ENCODE results near the gene PHKG1.
"Not testable (repeated sequence)": the region's sequence is repeated elsewhere in the genome, so short reads cannot be mapped to it uniquely, and the experiment has no call there.

PHKG1 gene

GRCh38 chr7:56063500-56063881, 29.3 kb downstream of the PHKG1 start:
- no peaks in the 10 kb centered on the region for H3K9me3 Mint-ChIP-seq
- H3K27me3 Mint-ChIP-seq, result no peaks in the 10 kb centered on the region
- peak overlapping the region; percentile 93 for H3K4me3 Mint-ChIP-seq
- peak overlapping the region; percentile 97 for H3K27ac Mint-ChIP-seq
- H3K4me1 Mint-ChIP-seq, result peaks cover 36% of the 10 kb centered on the region
- peaks cover 23% of the 10 kb centered on the region for H3K36me3 Mint-ChIP-seq

GRCh38 chr7:56062382-56062781, 30.4 kb downstream of the PHKG1 start:
- Mint-ChIP-seq H3K27me3 (no peaks in the 10 kb centered on the region), H3K4me1 (peaks cover 36% of the 10 kb centered on the region), H3K4me3 (peak overlapping the region; percentile 51)

GRCh38 chr7:56053993-56054392, 38.8 kb downstream of the PHKG1 start:
- Mint-ChIP-seq H3K36me3 (peaks cover 15% of the 10 kb centered on the region), H3K9me3 (no peaks in the 10 kb centered on the region), H3K4me3 (peak overlapping the region; percentile 68), H3K4me1 (peaks cover 39% of the 10 kb centered on the region), H3K27ac (peak overlapping the region; percentile 76), H3K27me3 (no peaks in the 10 kb centered on the region)

More at GRCh38 chr7:56062382-56062781, 30.4 kb downstream of the PHKG1 start:
- Mint-ChIP-seq H3K27ac (peak overlapping the region; percentile 89), H3K36me3 (peaks cover 28% of the 10 kb centered on the region), H3K9me3 (no peaks in the 10 kb centered on the region)

GRCh38 chr7:56053379-56053778, 39.4 kb downstream of the PHKG1 start:
- H3K9me3 Mint-ChIP-seq, result no peaks in the 10 kb centered on the region
- H3K27me3 Mint-ChIP-seq, result no peaks in the 10 kb centered on the region
- H3K4me1 Mint-ChIP-seq, result peaks cover 41% of the 10 kb centered on the region
- peak overlapping the region; percentile 23 for H3K27ac Mint-ChIP-seq
- H3K4me3 Mint-ChIP-seq, result peak overlapping the region; percentile 93
- peaks cover 15% of the 10 kb centered on the region for H3K36me3 Mint-ChIP-seq

GRCh38 chr7:56051339-56052191, 41.2 kb downstream of the PHKG1 start, which contains the start of the genes CCT6A and PSPH:
Gene CCT6A, plus strand, starts transcription at chr7:56051765. Its CDS starts 84 bp downstream, at chr7:56051849.
Gene PSPH, minus strand, starts transcription at chr7:56051444. Its CDS starts 30,232 bp downstream, at chr7:56021212.
- Mint-ChIP-seq H3K9me3 (no peaks in the 10 kb centered on the region), H3K4me1 (peaks cover 44% of the 10 kb centered on the region), H3K27ac (peak within 1 kb of the TSS; percentile 95), H3K4me3 (peak within 1 kb of the TSS; percentile 93), H3K36me3 (peaks cover 10% of the 10 kb centered on the region), H3K27me3 (no peaks in the 10 kb centered on the region)

GRCh38 chr7:56051053-56051338, 41.8 kb downstream of the PHKG1 start:
- peak overlapping the region; percentile 95 for H3K27ac Mint-ChIP-seq
- peaks cover 41% of the 10 kb centered on the region for H3K4me1 Mint-ChIP-seq
- peaks cover 8% of the 10 kb centered on the region for H3K36me3 Mint-ChIP-seq
- H3K27me3 Mint-ChIP-seq, result no peaks in the 10 kb centered on the region
- peak overlapping the region; percentile 93 for H3K4me3 Mint-ChIP-seq
- no peaks in the 10 kb centered on the region for H3K9me3 Mint-ChIP-seq

- not testable (repeated sequence) for H3K4me3 Mint-ChIP-seq, H3K36me3 Mint-ChIP-seq, H3K9me3 Mint-ChIP-seq, H3K27ac Mint-ChIP-seq, H3K27me3 Mint-ChIP-seq
- H3K4me1 Mint-ChIP-seq, result peaks cover 23% of the 10 kb centered on the region
These were observed 44.0 kb downstream of the PHKG1 start for GRCh38 chr7:56048763-56049162.

GRCh38 chr7:56048245-56048644, 44.5 kb downstream of the PHKG1 start:
- Mint-ChIP-seq H3K4me3 (no peak overlapping the region), H3K36me3 (peaks cover 2% of the 10 kb centered on the region), H3K27me3 (no peaks in the 10 kb centered on the region), H3K27ac (no peak overlapping the region), H3K9me3 (no peaks in the 10 kb centered on the region), H3K4me1 (peaks cover 18% of the 10 kb centered on the region)

- H3K27ac Mint-ChIP-seq, H3K27me3 Mint-ChIP-seq, H3K4me3 Mint-ChIP-seq: not testable (repeated sequence)
These were observed 45.2 kb downstream of the PHKG1 start for GRCh38 chr7:56047446-56048116.

GRCh38 chr7:56046721-56047445, 45.9 kb downstream of the PHKG1 start:
- H3K4me1 Mint-ChIP-seq, result peaks cover 13% of the 10 kb centered on the region
- H3K27ac Mint-ChIP-seq, result no peak overlapping the region
- H3K27me3 Mint-ChIP-seq, result no peaks in the 10 kb centered on the region
- peaks cover 4% of the 10 kb centered on the region for H3K36me3 Mint-ChIP-seq
- H3K9me3 Mint-ChIP-seq, result no peaks in the 10 kb centered on the region
- no peak overlapping the region for H3K4me3 Mint-ChIP-seq

More at GRCh38 chr7:56047446-56048116, 45.2 kb downstream of the PHKG1 start:
- not testable (repeated sequence) for H3K9me3 Mint-ChIP-seq, H3K36me3 Mint-ChIP-seq
- peaks cover 13% of the 10 kb centered on the region for H3K4me1 Mint-ChIP-seq

- not testable (repeated sequence) for H3K36me3 Mint-ChIP-seq, H3K27me3 Mint-ChIP-seq, H3K4me3 Mint-ChIP-seq, H3K27ac Mint-ChIP-seq, H3K9me3 Mint-ChIP-seq
- peaks cover 13% of the 10 kb centered on the region for H3K4me1 Mint-ChIP-seq
These were observed 47.0 kb downstream of the PHKG1 start for GRCh38 chr7:56045758-56046157.

GRCh38 chr7:56040730-56041129, 52.0 kb downstream of the PHKG1 start:
- Mint-ChIP-seq H3K27me3 (no peaks in the 10 kb centered on the region), H3K4me1 (no peaks in the 10 kb centered on the region), H3K36me3 (peaks cover 5% of the 10 kb centered on the region), H3K9me3 (no peaks in the 10 kb centered on the region), H3K4me3 (no peak overlapping the region), H3K27ac (no peak overlapping the region)

- H3K36me3 Mint-ChIP-seq, result peaks cover 2% of the 10 kb centered on the region
- H3K27ac Mint-ChIP-seq, result peak overlapping the region; percentile 66
- H3K27me3 Mint-ChIP-seq, result no peaks in the 10 kb centered on the region
- peaks cover 11% of the 10 kb centered on the region for H3K4me1 Mint-ChIP-seq
- H3K9me3 Mint-ChIP-seq, result no peaks in the 10 kb centered on the region
- H3K4me3 Mint-ChIP-seq, result peak overlapping the region; percentile 90
These were observed 58.9 kb downstream of the PHKG1 start for GRCh38 chr7:56033671-56034432.

- peaks cover 11% of the 10 kb centered on the region for H3K4me1 Mint-ChIP-seq
- not testable (repeated sequence) for H3K27me3 Mint-ChIP-seq, H3K36me3 Mint-ChIP-seq, H3K9me3 Mint-ChIP-seq, H3K27ac Mint-ChIP-seq
- H3K4me3 Mint-ChIP-seq, result peak overlapping the region; percentile 32
These were observed 60.2 kb downstream of the PHKG1 start for GRCh38 chr7:56032578-56032977.

- peak overlapping the region; percentile 43 for H3K27ac Mint-ChIP-seq
- H3K9me3 Mint-ChIP-seq, H3K36me3 Mint-ChIP-seq, H3K27me3 Mint-ChIP-seq: not testable (repeated sequence)
- peak overlapping the region; percentile 32 for H3K4me3 Mint-ChIP-seq
- H3K4me1 Mint-ChIP-seq, result peaks cover 11% of the 10 kb centered on the region
These were observed 61.2 kb downstream of the PHKG1 start for GRCh38 chr7:56031556-56031955.
